ENCODE data around the gene FKBP1A.

The FKBP1A gene

GRCh38 chr20:1368448-1369199 lies 24.2 kb downstream of the FKBP1A start (continued):
- TF ChIP-seq ZNF398 (tag by site-specific recombination; IDR thresholded peaks at IDR 0.05) (peak; percentile 33; the same call in 1 of the 2 replicates), ZNF132 (tag by site-specific recombination; IDR thresholded peaks at IDR 0.05; ENCODE audit: borderline replicate concordance) (no peak)

- Histone ChIP-seq H3K4me3 (ENCODE audit: low read depth, low read length) (no peak overlapping the region), H3K27ac (ENCODE audit: extremely low read depth, low read depth, low read length) (no peak overlapping the region), H3K9me3 (ENCODE audit: control insufficient read depth, insufficient read depth, low read depth, low read length) (no peaks in the 10 kb centered on the region), H3K4me1 (ENCODE audit: control insufficient read depth, insufficient read depth, low read length) (peaks cover 11% of the 10 kb centered on the region), H3K36me3 (ENCODE audit: control insufficient read depth in 2 of 2, insufficient read depth in 1 of 2, low read length in 2 of 2) (peaks cover 7 to 60% of the 10 kb centered on the region in 2 experiments)
- ChIA-PET POLR2A (no interaction called here), CTCF (no interaction called here)
- TF ChIP-seq SETDB1 (IDR thresholded peaks at IDR 0.05; ENCODE audit: insufficient read length, low read length) (no peak), ZNF76 (tag by site-specific recombination; IDR thresholded peaks at IDR 0.05; ENCODE audit: borderline replicate concordance, low read depth) (no peak), WT1 (tag by site-specific recombination; IDR thresholded peaks at IDR 0.05) (no peak), ZNF16 (tag by site-specific recombination; IDR thresholded peaks at IDR 0.05; ENCODE audit: low read depth) (no peak), ZNF791 (tag by site-specific recombination; IDR thresholded peaks at IDR 0.05) (no peak), SP2 (tag by site-specific recombination; IDR thresholded peaks at IDR 0.05) (no peak), ZNF416 (tag by site-specific recombination; IDR thresholded peaks at IDR 0.05) (no peak), ZNF280C (tag by site-specific recombination; IDR thresholded peaks at IDR 0.05) (no peak), ZNF610 (tag by site-specific recombination; IDR thresholded peaks at IDR 0.05; ENCODE audit: borderline replicate concordance) (no peak), ZNF624 (tag by site-specific recombination; IDR thresholded peaks at IDR 0.05) (no peak), ZNF175 (tag by site-specific recombination; IDR thresholded peaks at IDR 0.05) (no peak), PATZ1 (tag by site-specific recombination; IDR thresholded peaks at IDR 0.05) (no peak), ZBTB21 (tag by site-specific recombination; IDR thresholded peaks at IDR 0.05) (no peak), KLF16 (tag by site-specific recombination; IDR thresholded peaks at IDR 0.05) (no peak), ZNF521 (tag by site-specific recombination; IDR thresholded peaks at IDR 0.05) (no peak), HOXA7 (CRISPR knock-in tag; IDR thresholded peaks at IDR 0.05; ENCODE audit: borderline replicate concordance) (no peak), ZBTB48 (tag by site-specific recombination; IDR thresholded peaks at IDR 0.05) (no peak), ZNF354C (tag by site-specific recombination; IDR thresholded peaks at IDR 0.05; ENCODE audit: borderline replicate concordance, low read depth) (no peak)
Observed at GRCh38 chr20:1367479-1367878, 25.4 kb downstream of the FKBP1A start.
